HUDEP-2 (cell line): ENCODE results near the gene SEPTIN5.
A peak's percentile ranks its signal among the peaks of the same experiment; 100 is the strongest.

Experiments used
- DNase-seq, 76 experiments: peaks; one replicate each; lab custom pipeline; 2025; ENCODE audit not compliant: unreplicated experiment in 76 of 76; lab: John Stamatoyannopoulos, UW

Gene SEPTIN5

DNA sequence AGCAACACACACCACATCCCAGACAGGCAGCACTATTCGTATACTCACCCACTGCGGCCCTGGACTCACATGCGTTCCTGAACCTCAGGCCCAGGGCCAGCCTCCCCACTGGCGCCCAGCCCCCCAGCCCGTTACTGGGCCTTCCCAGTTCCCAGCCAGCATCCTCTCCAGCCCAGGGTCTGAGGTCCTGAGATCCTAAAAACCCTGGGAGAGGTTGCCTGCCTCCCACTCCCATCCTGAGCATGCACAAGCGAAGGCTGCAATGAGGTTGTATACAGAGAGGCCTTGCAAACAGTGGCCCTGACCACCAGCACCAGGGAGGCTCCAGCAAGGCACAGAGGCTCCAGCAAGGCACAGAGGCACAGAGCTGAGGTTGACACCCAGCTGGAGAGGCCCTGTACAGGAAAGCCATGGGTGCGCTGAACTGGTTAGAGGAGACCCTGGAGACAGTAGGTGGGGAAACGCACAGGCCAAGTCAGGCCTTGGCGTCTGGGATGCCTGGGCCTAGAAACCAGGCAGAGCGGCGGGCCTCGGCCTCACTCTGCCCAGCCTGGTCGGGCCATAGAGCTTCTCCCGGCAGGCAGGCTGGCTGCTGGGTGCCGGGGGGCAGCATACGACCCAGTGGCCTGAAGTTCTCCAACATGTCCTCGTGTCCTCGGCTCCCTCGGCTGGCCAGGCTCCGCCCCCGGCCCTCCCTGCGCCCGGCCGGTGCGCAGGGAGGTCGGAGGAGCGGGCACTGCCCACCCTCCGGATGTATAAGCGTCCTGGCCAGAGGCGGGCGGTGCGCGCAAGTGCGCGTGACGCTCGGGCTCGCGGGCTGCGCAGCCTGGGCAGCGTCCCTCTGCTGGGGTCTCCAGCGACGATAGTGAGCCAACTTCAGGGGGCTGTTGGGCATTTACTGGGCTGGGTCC, 43.9 kb downstream of the SEPTIN5 start:
- no peak for DNase-seq

DNA sequence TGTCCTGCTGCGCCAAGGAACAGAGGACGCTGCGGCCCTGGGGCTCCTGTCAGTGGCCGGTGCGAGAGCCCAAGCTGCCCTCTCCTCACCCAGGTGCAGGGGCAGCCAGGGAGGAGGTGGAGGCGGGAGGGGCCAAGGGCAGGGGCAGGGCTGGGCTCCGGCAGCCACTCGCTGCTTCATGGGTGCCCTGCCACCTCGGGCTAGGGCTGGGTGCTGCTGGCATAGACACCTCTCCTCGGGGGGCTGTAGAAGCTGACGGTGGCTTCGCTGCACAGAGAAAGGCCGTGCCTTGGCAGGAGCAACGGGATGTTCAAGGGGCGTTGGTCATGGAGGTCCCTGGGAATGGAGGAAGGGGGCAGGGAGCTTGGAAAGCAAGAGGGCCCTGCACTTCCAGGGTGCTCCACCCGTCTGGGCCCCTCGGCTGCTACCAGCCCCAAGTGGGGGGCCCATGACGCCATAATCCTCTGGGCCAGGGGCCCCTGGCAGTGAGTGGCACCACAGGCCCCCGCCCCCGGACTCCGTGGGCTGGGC, 44.7 kb downstream of the SEPTIN5 start:
- no peak for DNase-seq

DNA sequence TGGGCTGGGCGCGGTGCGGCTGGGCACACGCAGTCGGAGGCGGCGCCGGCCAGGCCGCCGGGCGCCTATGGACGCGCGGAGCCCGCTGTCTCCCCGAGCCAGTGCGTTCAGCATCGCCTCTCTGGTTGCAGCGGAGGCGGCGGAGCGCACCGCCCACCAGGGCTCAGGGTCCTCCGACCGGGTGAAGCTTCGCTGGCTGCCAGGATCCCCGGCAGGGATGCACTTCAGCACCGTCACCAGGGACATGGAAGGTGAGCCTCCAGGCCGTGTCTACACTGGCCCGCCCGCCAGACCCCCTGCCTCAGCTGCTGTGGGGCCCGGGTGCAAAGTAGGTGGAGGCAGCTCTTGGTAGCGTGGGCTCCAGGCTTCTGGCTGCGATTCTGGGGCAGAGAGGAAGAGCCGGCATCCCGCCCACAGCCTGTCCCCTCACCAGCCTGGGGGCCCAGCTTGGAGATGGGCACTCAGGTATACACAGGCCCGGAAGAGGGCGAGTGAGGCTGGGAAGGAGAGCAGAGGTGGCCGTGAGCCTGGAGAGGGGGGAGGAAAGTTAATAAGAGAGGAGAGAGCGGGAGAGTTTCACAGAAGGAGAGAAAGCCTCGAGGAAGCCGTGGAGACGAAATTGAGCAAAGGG, 45.2 kb downstream of the SEPTIN5 start:
- DNase-seq, result no peak

- DNase-seq, result no peak
These were observed 46.0 kb downstream of the SEPTIN5 start, which contains the start of gene TBX1 for GRCh38 chr22:19760058-19760950. TBX1 (plus strand) TSS chr22:19760778; CDS start chr22:19760844, 66 bp downstream.

DNA sequence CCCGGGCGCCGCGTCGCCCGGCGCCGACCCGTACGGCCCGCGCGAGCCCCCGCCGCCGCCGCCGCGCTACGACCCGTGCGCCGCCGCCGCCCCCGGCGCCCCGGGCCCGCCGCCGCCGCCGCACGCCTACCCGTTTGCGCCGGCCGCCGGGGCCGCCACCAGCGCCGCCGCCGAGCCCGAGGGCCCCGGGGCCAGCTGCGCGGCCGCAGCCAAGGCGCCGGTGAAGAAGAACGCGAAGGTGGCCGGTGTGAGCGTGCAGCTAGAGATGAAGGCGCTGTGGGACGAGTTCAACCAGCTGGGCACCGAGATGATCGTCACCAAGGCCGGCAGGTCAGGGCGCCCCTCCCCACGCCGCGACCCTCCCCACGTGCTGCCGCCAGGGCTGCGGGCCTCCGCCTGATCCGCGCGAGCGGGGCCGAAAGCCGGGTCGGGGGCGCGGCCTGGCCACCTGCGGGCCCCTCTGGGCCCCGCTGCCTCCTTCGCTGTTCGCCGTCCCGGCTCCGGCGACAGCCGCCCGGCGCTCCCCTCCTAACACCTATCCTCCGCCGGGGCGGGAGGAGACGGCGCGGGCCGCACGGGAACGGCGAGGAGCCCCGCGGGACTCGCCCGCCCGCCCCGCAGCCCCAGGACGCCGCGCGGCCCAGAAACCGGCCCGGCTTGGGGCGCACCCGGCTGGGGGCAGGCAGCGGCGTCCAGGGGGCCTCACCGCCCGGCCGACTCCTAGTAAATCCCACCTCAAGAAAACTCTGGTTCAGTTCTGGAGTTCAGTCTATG, 46.8 kb downstream of the SEPTIN5 start:
- DNase-seq, result no peak

GRCh38 chr22:19761725-19762567, 47.6 kb downstream of the SEPTIN5 start:
- DNase-seq, result no peak

DNA sequence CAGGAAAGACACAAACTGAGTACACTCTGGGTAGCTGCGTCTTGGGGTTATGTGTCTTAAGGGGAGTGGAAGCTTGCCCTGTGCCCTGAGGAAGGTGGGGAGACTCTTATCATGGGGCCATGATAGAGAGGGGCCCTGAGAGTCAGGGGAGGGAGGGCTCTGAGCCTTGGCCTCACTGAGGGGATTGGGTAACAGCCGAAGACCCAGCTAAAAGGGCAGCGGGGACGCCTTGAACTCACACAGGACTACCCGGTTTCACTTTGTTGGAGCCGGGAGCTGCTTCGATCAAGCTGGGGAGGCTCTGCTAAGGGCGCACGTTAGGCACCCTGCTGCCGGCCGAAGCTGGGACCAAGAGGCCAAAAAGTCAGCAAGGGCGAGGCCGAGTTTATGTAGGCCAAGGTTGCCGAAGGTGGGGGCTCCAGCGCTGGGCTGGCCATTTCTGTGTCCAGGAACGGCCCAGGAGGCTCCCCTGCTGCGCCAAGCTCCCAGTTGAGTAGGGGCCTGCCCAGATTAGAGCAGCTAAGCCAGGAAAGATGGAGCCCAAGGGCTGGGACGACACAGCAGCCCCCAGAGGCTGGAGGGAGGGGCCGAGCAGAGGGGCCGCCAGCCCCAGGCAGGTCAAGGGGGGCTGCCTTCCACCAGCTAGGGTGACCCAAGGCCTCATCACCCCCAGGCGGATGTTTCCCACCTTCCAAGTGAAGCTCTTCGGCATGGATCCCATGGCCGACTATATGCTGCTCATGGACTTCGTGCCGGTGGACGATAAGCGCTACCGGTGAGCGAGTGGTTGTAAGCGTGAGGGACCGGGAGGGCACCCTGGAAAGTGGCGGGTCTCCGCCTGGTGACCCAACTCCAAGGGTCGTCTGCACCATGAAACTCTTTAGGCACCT, 48.5 kb downstream of the SEPTIN5 start:
- DNase-seq, result no peak

- no peak for DNase-seq
These were observed 49.4 kb downstream of the SEPTIN5 start for GRCh38 chr22:19763458-19764298.

GRCh38 chr22:19764299-19764593, 49.9 kb downstream of the SEPTIN5 start:
- DNase-seq, result no peak

GRCh38 chr22:19764636-19765476, 50.6 kb downstream of the SEPTIN5 start:
- no peak for DNase-seq

DNA sequence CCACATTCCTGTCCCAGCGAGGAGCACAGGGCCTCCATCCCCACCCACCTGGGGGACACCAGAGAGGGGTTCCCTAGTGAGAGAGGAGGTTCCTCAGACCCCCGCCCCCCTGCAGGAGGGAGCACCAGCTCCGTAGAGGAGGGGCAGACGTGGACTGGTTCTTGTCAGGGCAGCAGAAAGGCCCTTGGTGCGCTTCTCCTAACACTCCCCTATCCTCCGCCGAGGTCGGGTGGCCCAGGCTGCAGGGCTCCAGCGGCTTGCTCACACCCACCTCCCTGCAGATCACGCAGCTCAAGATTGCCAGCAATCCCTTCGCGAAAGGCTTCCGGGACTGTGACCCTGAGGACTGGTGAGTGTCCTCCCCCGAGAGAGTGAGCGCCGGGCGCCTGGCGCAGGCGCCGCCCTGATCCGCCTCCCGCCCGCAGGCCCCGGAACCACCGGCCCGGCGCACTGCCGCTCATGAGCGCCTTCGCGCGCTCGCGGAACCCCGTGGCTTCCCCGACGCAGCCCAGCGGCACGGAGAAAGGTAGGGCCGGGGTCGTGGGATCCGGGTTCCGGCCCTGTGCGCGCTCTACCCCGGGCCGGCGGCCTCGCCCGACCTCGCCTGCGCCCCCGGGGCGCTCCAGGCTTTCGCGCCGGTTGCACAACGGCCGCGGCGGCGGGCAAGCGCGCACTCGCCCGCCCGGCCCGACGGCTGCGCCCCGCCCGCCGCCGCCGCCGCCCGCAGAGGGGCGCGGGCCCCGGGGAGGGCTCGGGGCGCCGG, 51.4 kb downstream of the SEPTIN5 start:
- peak in 1 of 76 experiments; percentile 21 for DNase-seq

DNA sequence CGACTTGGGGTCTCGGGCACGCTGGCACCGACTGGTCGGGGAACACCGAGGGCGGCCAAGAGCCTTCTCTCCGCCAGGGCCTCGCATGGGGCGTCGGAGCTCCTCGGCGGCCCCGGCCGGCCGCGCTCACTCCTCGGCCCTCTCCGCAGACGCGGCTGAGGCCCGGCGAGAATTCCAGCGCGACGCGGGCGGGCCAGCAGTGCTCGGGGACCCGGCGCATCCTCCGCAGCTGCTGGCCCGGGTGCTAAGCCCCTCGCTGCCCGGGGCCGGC, 51.9 kb downstream of the SEPTIN5 start:
- no peak for DNase-seq

DNA sequence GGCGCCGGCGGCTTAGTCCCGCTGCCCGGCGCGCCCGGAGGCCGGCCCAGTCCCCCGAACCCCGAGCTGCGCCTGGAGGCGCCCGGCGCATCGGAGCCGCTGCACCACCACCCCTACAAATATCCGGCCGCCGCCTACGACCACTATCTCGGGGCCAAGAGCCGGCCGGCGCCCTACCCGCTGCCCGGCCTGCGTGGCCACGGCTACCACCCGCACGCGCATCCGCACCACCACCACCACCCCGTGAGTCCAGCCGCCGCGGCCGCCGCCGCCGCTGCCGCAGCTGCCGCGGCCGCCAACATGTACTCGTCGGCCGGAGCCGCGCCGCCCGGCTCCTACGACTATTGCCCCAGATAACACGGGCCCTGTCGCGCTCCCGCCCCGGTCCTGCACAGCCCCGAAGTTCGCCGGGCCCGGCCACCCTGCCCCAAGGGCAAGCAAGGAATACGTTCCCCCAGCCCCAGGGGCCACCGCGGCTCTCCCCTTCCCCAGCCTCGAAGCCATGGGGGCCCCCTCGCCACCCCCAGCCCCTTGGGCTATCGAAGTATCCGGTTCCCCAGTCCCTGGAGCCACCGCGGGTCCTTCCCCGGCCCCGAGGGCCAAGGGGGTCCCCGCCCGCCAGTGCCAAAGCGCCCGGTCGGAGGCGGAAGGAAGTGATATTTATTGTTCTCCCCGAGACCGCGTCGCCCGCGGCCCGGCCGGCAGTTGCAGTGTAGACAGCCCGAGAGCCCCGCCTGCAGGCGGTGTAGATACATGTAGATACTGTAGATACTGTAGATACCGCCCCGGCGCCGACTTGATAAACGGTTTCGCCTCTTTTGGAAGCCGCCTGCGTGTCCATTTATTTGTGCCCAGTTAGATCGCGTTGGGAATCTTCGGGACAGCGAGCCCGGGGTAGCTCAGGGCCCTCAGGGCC, 52.5 kb downstream of the SEPTIN5 start:
- DNase-seq, result peak in 40 of 76 experiments; percentile 6 to 56 (median 27)

DNA sequence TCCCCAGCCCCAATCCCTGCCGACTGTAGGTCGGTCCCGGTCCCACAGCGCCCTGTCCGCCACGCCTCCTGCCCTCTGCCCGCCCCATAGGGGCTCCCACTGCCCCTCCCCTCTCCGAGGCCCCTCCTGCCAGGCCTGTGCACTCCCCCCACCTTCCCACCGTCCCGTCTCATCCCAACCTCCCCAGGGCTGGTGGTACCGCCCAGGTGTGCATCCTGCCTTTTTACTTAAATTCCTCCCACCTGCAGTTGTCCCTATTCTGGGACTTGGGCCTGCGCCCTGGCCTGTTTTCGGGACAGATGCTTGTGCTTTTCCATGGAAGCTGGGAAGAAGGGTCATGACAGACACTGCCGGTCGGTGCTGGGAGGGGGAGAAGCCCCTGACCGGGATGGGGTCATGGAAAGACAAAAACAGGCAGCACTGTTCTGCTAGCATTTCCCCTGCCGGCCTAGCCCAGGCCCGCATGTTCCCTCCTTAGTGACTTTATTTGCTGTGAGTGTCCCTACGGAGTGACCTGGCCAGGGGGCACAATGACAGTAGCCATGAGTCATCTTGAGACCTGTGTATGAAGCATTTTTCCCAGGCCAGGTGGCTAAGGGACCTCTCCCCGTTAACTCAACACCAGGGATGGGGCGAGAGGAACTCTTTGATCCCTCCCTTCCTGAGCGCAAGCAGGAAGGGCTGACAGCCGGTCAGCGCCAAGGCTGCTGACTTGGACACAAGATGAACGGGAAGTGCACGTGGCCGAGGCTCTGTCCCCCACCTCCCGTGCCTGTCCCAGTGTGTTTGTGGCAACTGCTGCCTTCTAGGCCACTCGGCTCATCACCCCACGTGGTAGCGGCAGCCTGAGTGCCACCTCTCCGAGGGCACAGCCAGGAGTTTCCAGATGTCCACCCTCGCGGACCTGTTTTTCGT, 53.4 kb downstream of the SEPTIN5 start:
- DNase-seq, result no peak
